ENCODE results near the gene NID2. TPM values are rescaled to one million over a fixed set of nuclear protein-coding genes. Genes with fewer than 3 reads are reported as not detected.
A peak's percentile ranks its signal among the peaks of the same experiment; 100 is the strongest.

Gene NID2
- total RNA-seq, 5 donors from 2014 or later (not counting 1 experiment from before 2014, with no cell fraction given), result 0.38 to 1.1 (median 0.89) TPM

GRCh38 chr14:51989293-51990234 is 79.3 kb downstream of the NID2 start, which contains the start of gene RTRAF:
TSS of gene RTRAF (plus strand) at chr14:51989546. CDS start at chr14:51989640, 94 bp downstream.
- Mint-ChIP-seq H3K9me3 (no peaks in the 10 kb centered on the region), H3K4me1 (peaks cover 45 to 49% (median 47%) of the 10 kb centered on the region in 3 donors), H3K27me3 (no peaks in the 10 kb centered on the region), H3K4me3 (peak within 1 kb of the TSS; percentile 88 to 96 (median 90)), H3K27ac (peak within 1 kb of the TSS; percentile 88), H3K36me3 (peaks cover 12% of the 10 kb centered on the region)
- Histone ChIP-seq H3K27me3 (replicated peaks in 1 of 2; ENCODE audit: control insufficient read depth in 2 of 2, extremely low read depth in 1 of 2, insufficient read depth in 2 of 2, low read length in 1 of 2) (no peaks in the 10 kb centered on the region), H3K27ac (ENCODE audit: low read length) (peak within 1 kb of the TSS; percentile 85), H3K36me3 (ENCODE audit: control insufficient read depth in 2 of 2, extremely low read depth in 1 of 2, insufficient read depth in 1 of 2, low read length in 1 of 2) (peaks cover 0 to 21% of the 10 kb centered on the region in 2 donors), H3K9me3 (no peaks in the 10 kb centered on the region), H3K4me1 (ENCODE audit: control insufficient read depth in 1 of 2, extremely low read depth in 1 of 2, insufficient read depth in 2 of 2, low read length in 2 of 2) (peaks cover 11 to 20% of the 10 kb centered on the region in 2 experiments), H3K4me3 (ENCODE audit: control insufficient read depth in 1 of 2, extremely low read depth in 1 of 2, low read length in 1 of 2) (peak within 1 kb of the TSS; percentile 79 to 84)
- ATAC-seq (replicated peaks in 1 of 4) (peak; percentile 96 to 99 (median 98)), DNase-seq (peak; percentile 69 to 97 (median 92))
- CTCF ChIA-PET, result no interaction called here
- POLR2A ChIA-PET, result interaction anchor here in 1 of 2 donors (0.5 kb wide), 1 partner anchor 734 kb away, joined by 4 read pairs; no protein-coding TSS in a partner anchor
- under 1% methylated on average over 67 of the region's 72 CpGs for WGBS (ENCODE audit: insufficient coverage)

GRCh38 chr14:51988221-51988620 is 80.6 kb downstream of the NID2 start:
- peaks cover 34 to 36% (median 35%) of the 10 kb centered on the region in 3 donors for H3K4me1 Mint-ChIP-seq
- ATAC-seq (replicated peaks in 1 of 4), result no peak
- ChIA-PET POLR2A (interaction anchor here in 1 of 2 donors (0.7 kb wide), 2 partner anchors 9 to 297 kb away, joined by 3 to 4 read pairs; no protein-coding TSS in a partner anchor), CTCF (interaction anchor here in 1 of 2 donors (0.8 kb wide), 1 partner anchor 8 kb away, joined by 4 read pairs; no protein-coding TSS in a partner anchor)
- peak overlapping the region; percentile 85 for H3K27ac ChIP-seq (ENCODE audit: low read length)
- H3K9me3 Mint-ChIP-seq, result no peaks in the 10 kb centered on the region
- H3K9me3 ChIP-seq, result no peaks in the 10 kb centered on the region
- no peaks in the 10 kb centered on the region for H3K27me3 Mint-ChIP-seq
- no peaks in the 10 kb centered on the region for H3K27me3 ChIP-seq (replicated peaks in 1 of 2; ENCODE audit: control insufficient read depth in 2 of 2, extremely low read depth in 1 of 2, insufficient read depth in 2 of 2, low read length in 1 of 2)
- peaks cover 0 to 12% of the 10 kb centered on the region in 2 donors for H3K36me3 ChIP-seq (ENCODE audit: control insufficient read depth in 2 of 2, extremely low read depth in 1 of 2, insufficient read depth in 1 of 2, low read length in 1 of 2)
- H3K36me3 Mint-ChIP-seq, result peaks cover 6% of the 10 kb centered on the region
- no peak for DNase-seq
- peaks cover 11 to 20% of the 10 kb centered on the region in 2 experiments for H3K4me1 ChIP-seq (ENCODE audit: control insufficient read depth in 1 of 2, extremely low read depth in 1 of 2, insufficient read depth in 2 of 2, low read length in 2 of 2)
- no CpG with 5 or more reads among the region's 1 CpG for WGBS (ENCODE audit: insufficient coverage)
- H3K27ac Mint-ChIP-seq, result peak overlapping the region; percentile 86 to 88
- H3K4me3 Mint-ChIP-seq, result peak overlapping the region; percentile 88 to 96 (median 90)
- H3K4me3 ChIP-seq (ENCODE audit: control insufficient read depth in 1 of 2, extremely low read depth in 1 of 2, low read length in 1 of 2), result no peak overlapping the region

GRCh38 chr14:51981218-51981854 is 87.5 kb downstream of the NID2 start:
- no peaks in the 10 kb centered on the region for H3K9me3 Mint-ChIP-seq
- ATAC-seq (replicated peaks in 1 of 4), result no peak
- no peaks in the 10 kb centered on the region for H3K36me3 Mint-ChIP-seq
- no peak overlapping the region for H3K4me3 Mint-ChIP-seq
- no peaks in the 10 kb centered on the region for H3K27me3 Mint-ChIP-seq
- no peak overlapping the region for H3K27ac ChIP-seq (ENCODE audit: low read length)
- peaks cover 0 to 2% of the 10 kb centered on the region in 2 experiments for H3K27me3 ChIP-seq (replicated peaks in 1 of 2; ENCODE audit: control insufficient read depth in 2 of 2, extremely low read depth in 1 of 2, insufficient read depth in 2 of 2, low read length in 1 of 2)
- ChIA-PET POLR2A (interaction anchor here in 1 of 2 donors (0.5 kb wide), 1 partner anchor 69 kb away, joined by 3 read pairs; no protein-coding TSS in a partner anchor), CTCF (interaction anchor here (0.6 to 3.6 kb wide), 2 partner anchors 153 to 540 kb away, joined by 3 to 10 read pairs; no protein-coding TSS in a partner anchor)
- H3K4me1 Mint-ChIP-seq, result peaks cover 5 to 6% (median 6%) of the 10 kb centered on the region in 3 donors
- H3K36me3 ChIP-seq (ENCODE audit: control insufficient read depth in 2 of 2, extremely low read depth in 1 of 2, insufficient read depth in 1 of 2, low read length in 1 of 2), result no peaks in the 10 kb centered on the region
- H3K4me1 ChIP-seq (ENCODE audit: control insufficient read depth in 1 of 2, extremely low read depth in 1 of 2, insufficient read depth in 2 of 2, low read length in 2 of 2), result peaks cover 2 to 6% of the 10 kb centered on the region in 2 experiments
- H3K9me3 ChIP-seq, result no peaks in the 10 kb centered on the region
- no peak overlapping the region for H3K4me3 ChIP-seq (ENCODE audit: control insufficient read depth in 1 of 2, extremely low read depth in 1 of 2, low read length in 1 of 2)
- H3K27ac Mint-ChIP-seq, result no peak overlapping the region
- DNase-seq, result no peak
- 100% methylated on average over 1 of the region's 4 CpGs for WGBS (ENCODE audit: insufficient coverage)

GRCh38 chr14:51979088-51979709 is 89.7 kb downstream of the NID2 start:
- Mint-ChIP-seq H3K4me1 (peaks cover 5 to 6% (median 6%) of the 10 kb centered on the region in 3 donors), H3K27ac (no peak overlapping the region), H3K4me3 (no peak overlapping the region), H3K27me3 (no peaks in the 10 kb centered on the region), H3K36me3 (no peaks in the 10 kb centered on the region), H3K9me3 (no peaks in the 10 kb centered on the region)
- ChIA-PET POLR2A (interaction anchor here in 1 of 2 donors (0.6 to 1.1 kb wide), 3 partner anchors 27 to 112 kb away, joined by 3 read pairs; no protein-coding TSS in a partner anchor), CTCF (interaction anchor here (0.6 to 3.6 kb wide), 30 partner anchors 9 to 719 kb away, joined by 3 to 10 read pairs (median 4); partner anchors contain the start of gene GNG2 (in 2 of the 2))
- Histone ChIP-seq H3K27ac (ENCODE audit: low read length) (no peak overlapping the region), H3K4me3 (ENCODE audit: control insufficient read depth in 1 of 2, extremely low read depth in 1 of 2, low read length in 1 of 2) (no peak overlapping the region), H3K27me3 (replicated peaks in 1 of 2; ENCODE audit: control insufficient read depth in 2 of 2, extremely low read depth in 1 of 2, insufficient read depth in 2 of 2, low read length in 1 of 2) (peaks cover 0 to 2% of the 10 kb centered on the region in 2 experiments), H3K4me1 (ENCODE audit: control insufficient read depth in 1 of 2, extremely low read depth in 1 of 2, insufficient read depth in 2 of 2, low read length in 2 of 2) (peaks cover 2 to 6% of the 10 kb centered on the region in 2 experiments), H3K36me3 (ENCODE audit: control insufficient read depth in 2 of 2, extremely low read depth in 1 of 2, insufficient read depth in 1 of 2, low read length in 1 of 2) (no peaks in the 10 kb centered on the region), H3K9me3 (no peaks in the 10 kb centered on the region)
- 31% methylated on average over 17 of the region's 17 CpGs for WGBS (ENCODE audit: insufficient coverage)
- ATAC-seq (replicated peaks in 1 of 4), result peak; percentile 67 to 86 (median 78)
- DNase-seq, result peak; percentile 41 to 89 (median 75)

GRCh38 chr14:51978681-51979085 is 90.2 kb downstream of the NID2 start:
- no peak overlapping the region for H3K4me3 Mint-ChIP-seq
- H3K27me3 ChIP-seq (replicated peaks in 1 of 2; ENCODE audit: control insufficient read depth in 2 of 2, extremely low read depth in 1 of 2, insufficient read depth in 2 of 2, low read length in 1 of 2), result peaks cover 0 to 2% of the 10 kb centered on the region in 2 experiments
- H3K4me1 ChIP-seq (ENCODE audit: control insufficient read depth in 1 of 2, extremely low read depth in 1 of 2, insufficient read depth in 2 of 2, low read length in 2 of 2), result peaks cover 2 to 6% of the 10 kb centered on the region in 2 experiments
- H3K9me3 ChIP-seq, result no peaks in the 10 kb centered on the region
- ATAC-seq (replicated peaks in 1 of 4) (no peak), DNase-seq (no peak)
- ChIA-PET CTCF (interaction anchor here (0.5 to 3.6 kb wide), 31 partner anchors 9 to 1752 kb away, joined by 3 to 10 read pairs (median 4); partner anchors contain the start of gene GNG2 (in 2 of the 2)), POLR2A (interaction anchor here in 1 of 2 donors (0.6 to 1.1 kb wide), 3 partner anchors 27 to 111 kb away, joined by 3 read pairs; no protein-coding TSS in a partner anchor)
- no peaks in the 10 kb centered on the region for H3K9me3 Mint-ChIP-seq
- peaks cover 5 to 6% (median 6%) of the 10 kb centered on the region in 3 donors for H3K4me1 Mint-ChIP-seq
- H3K4me3 ChIP-seq (ENCODE audit: control insufficient read depth in 1 of 2, extremely low read depth in 1 of 2, low read length in 1 of 2), result no peak overlapping the region
- no peaks in the 10 kb centered on the region for H3K36me3 Mint-ChIP-seq
- no peak overlapping the region for H3K27ac ChIP-seq (ENCODE audit: low read length)
- H3K27ac Mint-ChIP-seq, result no peak overlapping the region
- no peaks in the 10 kb centered on the region for H3K36me3 ChIP-seq (ENCODE audit: control insufficient read depth in 2 of 2, extremely low read depth in 1 of 2, insufficient read depth in 1 of 2, low read length in 1 of 2)
- no peaks in the 10 kb centered on the region for H3K27me3 Mint-ChIP-seq
- WGBS (ENCODE audit: insufficient coverage), result no CpG with 5 or more reads among the region's 2 CpGs

Data from T-cell (primary cell).